H1 (cell line): Measurements from ENCODE around the gene COL25A1.

ENCODE experiments used
- CTCF ChIP-seq, 3 experiments: IDR thresholded peaks; 1 replicate in 2 of 3; 2 replicates in 1 of 3; pipeline versions ENCODE4 v1.5.1 to v1.6.1; 2011; ENCODE audit warnings: low read length in 3 of 3, mild to moderate bottlenecking in 3 of 3, inconsistent platforms in 2 of 3, low read depth in 1 of 3, moderate library complexity in 1 of 3; ENCODE audit not compliant: insufficient read depth in 1 of 3; ENCODE audit errors: control extremely low read depth in 1 of 3
- GABPA ChIP-seq: IDR thresholded peaks from 2 replicates; pipeline ENCODE4 v1.6.1; 2011; ENCODE audit warnings: mild to moderate bottlenecking, low read length, moderate library complexity, borderline replicate concordance; ENCODE audit not compliant: insufficient read depth
- JUND ChIP-seq: IDR thresholded peaks from 2 replicates; pipeline ENCODE4 v1.6.1; 2011; ENCODE audit warnings: mild to moderate bottlenecking, improper control_type of control experiment, low read length
- NRF1 ChIP-seq: IDR thresholded peaks from 2 replicates; pipeline ENCODE4 v1.6.1; 2011; ENCODE audit warnings: mild to moderate bottlenecking, low read depth, low read length, improper control_type of control experiment
- PHF8 ChIP-seq: fragments of 200-600 bp; sonication (generic); conservative IDR thresholded peaks from 2 replicates; pipeline ENCODE4 v1.7.1; 2012; ENCODE audit warnings: low read depth, mild to moderate bottlenecking, inconsistent platforms, low read length, moderate library complexity
- POLR2A ChIP-seq, 2 experiments: IDR thresholded peaks; 1 replicate in 1 of 2; 2 replicates in 1 of 2; pipeline ENCODE4 v1.6.1; 2011; ENCODE audit warnings: low read depth in 2 of 2, low read length in 2 of 2, mild to moderate bottlenecking in 2 of 2; ENCODE audit errors: control extremely low read depth in 1 of 2
- RXRA ChIP-seq: IDR thresholded peaks from 2 replicates; pipeline ENCODE4 v1.6.1; 2011; ENCODE audit warnings: low read depth, mild to moderate bottlenecking, low read length, moderate library complexity; ENCODE audit not compliant: insufficient read depth
- SIN3A ChIP-seq, 2 experiments: IDR thresholded peaks in 1 of 2; conservative IDR thresholded peaks in 1 of 2; 2 replicates each; pipeline ENCODE4 v1.6.1; 2011 to 2012; ENCODE audit warnings: low read length in 2 of 2, improper control_type of control experiment in 1 of 2, low read depth in 1 of 2, mild to moderate bottlenecking in 1 of 2
- SP1 ChIP-seq: IDR thresholded peaks from 2 replicates; pipeline ENCODE4 v1.6.1; 2011; ENCODE audit warnings: low read depth, low read length
- TBP ChIP-seq: IDR thresholded peaks from 2 replicates; pipeline ENCODE4 v1.6.1; 2011; ENCODE audit warnings: low read depth, low read length, improper control_type of control experiment
- YY1 ChIP-seq: IDR thresholded peaks from 2 replicates; pipeline ENCODE4 v1.6.1; 2011; ENCODE audit warnings: low read depth, mild to moderate bottlenecking, low read length

GRCh38 chr4:108833046-108833445, 469.4 kb downstream of the COL25A1 start:
- no peak for TF ChIP-seq TBP
- TF ChIP-seq SP1, result no peak
- no peak for TF ChIP-seq PHF8
- TF ChIP-seq SIN3A (conservative IDR thresholded peaks at IDR 0.05 in 1 of 2, IDR thresholded peaks at IDR 0.05 in 1 of 2; ENCODE audit: low read depth in 1 of 2, low read length in 2 of 2), result no peak
- TF ChIP-seq CTCF (IDR thresholded peaks at IDR 0.05; ENCODE audit: control extremely low read depth in 1 of 3, insufficient read depth in 1 of 3, low read depth in 1 of 3, low read length in 3 of 3), result no peak
- TF ChIP-seq RXRA, result no peak
- no peak for TF ChIP-seq GABPA
- no peak for TF ChIP-seq NRF1
- TF ChIP-seq POLR2A (IDR thresholded peaks at IDR 0.05; ENCODE audit: control extremely low read depth in 1 of 2, low read depth in 2 of 2, low read length in 2 of 2), result no peak
- TF ChIP-seq YY1, result no peak
- TF ChIP-seq JUND, result no peak
